IMR-90 (cell line): Measurements from ENCODE around the gene SERP2. TPM values are rescaled to one million over a fixed set of nuclear protein-coding genes. Genes with fewer than 3 reads are reported as not detected.

Experiments
- ATAC-seq: fragments of 200-7000 bp; cut with Tn5 transposase; 2 replicates; pipeline ENCODE4 v1.9.1; 2020; ENCODE audit warnings: low read depth, mild to moderate bottlenecking, moderate library complexity
- BruUV-seq: library from RNA; stranded (reverse); fragments of 400-500 nt; replicated peaks from 2 replicates; lab custom pipeline; 2021; lab: Mats Ljungman, UMichigan
- CTCF ChIA-PET: fragments of 300-600 bp; formaldehyde crosslinking; extraction: SDS; loops from one replicate; lab custom pipeline; 2021; ENCODE audit warnings: antibody characterized with exemption; lab: Yijun Ruan, JAX
- POLR2A ChIA-PET: fragments of 300-600 bp; sonication (Branson Sonifier 250); formaldehyde crosslinking; loops from one replicate; lab custom pipeline; 2022; ENCODE audit warnings: antibody characterized with exemption; ENCODE audit not compliant: unreplicated experiment; lab: Charles Lee
- DNase-seq: peaks from one replicate; pipeline ENCODE4 v3.0.0; 2013
- H2AFZ ChIP-seq: replicated peaks from 2 replicates; pipeline ENCODE3; 2013; ENCODE audit warnings: low read length, mild to moderate bottlenecking; ENCODE audit not compliant: poor library complexity
- H2AK5ac ChIP-seq: 2 replicates; pipeline ENCODE4 v1.6.1; 2013; ENCODE audit warnings: low read depth, low read length, inconsistent platforms
- H2AK9ac ChIP-seq: replicated peaks from 2 replicates; pipeline ENCODE3; 2013; ENCODE audit warnings: mild to moderate bottlenecking, low read depth, low read length, moderate library complexity; ENCODE audit not compliant: poor library complexity
- H2BK120ac ChIP-seq: 2 replicates; pipeline ENCODE4 v1.6.1; 2013; ENCODE audit warnings: low read depth, low read length, inconsistent platforms
- H2BK15ac ChIP-seq: 3 replicates; pipeline ENCODE4 v1.6.1; 2013; ENCODE audit warnings: low read depth, low read length, inconsistent platforms
- H2BK20ac ChIP-seq: 2 replicates; pipeline ENCODE4 v1.6.1; 2013; ENCODE audit warnings: low read depth, mild to moderate bottlenecking, inconsistent platforms, low read length, moderate library complexity
- H2BK5ac ChIP-seq: 2 replicates; pipeline ENCODE4 v1.6.1; 2013; ENCODE audit warnings: mild to moderate bottlenecking, low read depth, low read length, inconsistent platforms; ENCODE audit not compliant: poor library complexity, severe bottlenecking
- H3K14ac ChIP-seq: replicated peaks from 2 replicates; pipeline ENCODE4 v1.6.1; 2013; ENCODE audit warnings: low read depth, low read length, inconsistent platforms
- H3K18ac ChIP-seq: 2 replicates; pipeline ENCODE4 v1.6.1; 2013; ENCODE audit warnings: low read depth, low read length, control low read depth
- H3K23ac ChIP-seq: 2 replicates; pipeline ENCODE4 v1.6.1; 2013; ENCODE audit warnings: low read depth, low read length, inconsistent platforms
- H3K27ac ChIP-seq: 2 replicates; pipeline ENCODE4 v1.5.1; 2013; ENCODE audit warnings: mild to moderate bottlenecking, control low read depth, low read length; ENCODE audit not compliant: insufficient read depth
- H3K27me3 ChIP-seq: 2 replicates; pipeline ENCODE4 v1.6.1; 2013; ENCODE audit warnings: low read length; ENCODE audit not compliant: control insufficient read depth, insufficient read depth
- H3K36me3 ChIP-seq: 2 replicates; pipeline ENCODE4 v1.6.1; 2013; ENCODE audit warnings: low read length, mixed read lengths; ENCODE audit not compliant: control insufficient read depth, insufficient read depth
- H3K4ac ChIP-seq: 2 replicates; pipeline ENCODE4 v1.6.1; 2013; ENCODE audit warnings: low read depth, low read length, inconsistent platforms
- H3K4me1 ChIP-seq: 2 replicates; pipeline ENCODE4 v1.6.1; 2013; ENCODE audit warnings: low read length, mixed read lengths; ENCODE audit not compliant: control insufficient read depth, insufficient read depth
- H3K4me2 ChIP-seq: 2 replicates; pipeline ENCODE4 v1.6.1; 2013; ENCODE audit warnings: low read depth, mild to moderate bottlenecking, control low read depth, low read length, moderate library complexity
- H3K4me3 ChIP-seq: 2 replicates; pipeline ENCODE4 v1.5.1; 2013; ENCODE audit warnings: low read depth, mild to moderate bottlenecking, control low read depth, low read length, moderate library complexity; ENCODE audit not compliant: insufficient read depth
- H3K56ac ChIP-seq: 2 replicates; pipeline ENCODE4 v1.6.1; 2013; ENCODE audit warnings: low read length, inconsistent platforms; ENCODE audit not compliant: insufficient read depth; ENCODE audit errors: extremely low read depth
- H3K79me1 ChIP-seq, 2 experiments: 2 replicates each; pipeline ENCODE4 v1.6.1; 2013; ENCODE audit warnings: low read length in 2 of 2, inconsistent platforms in 1 of 2, low read depth in 1 of 2
- H3K9ac ChIP-seq: 2 replicates; pipeline ENCODE4 v1.6.1; 2013; ENCODE audit warnings: low read depth, low read length, control low read depth
- H3K9me1 ChIP-seq: 2 replicates; pipeline ENCODE4 v1.6.1; 2013; ENCODE audit warnings: low read length, inconsistent platforms; ENCODE audit not compliant: insufficient read depth
- H3K9me3 ChIP-seq: 2 replicates; pipeline ENCODE4 v1.6.1; 2013; ENCODE audit warnings: low read length; ENCODE audit not compliant: control insufficient read depth, insufficient read depth
- H4K20me1 ChIP-seq: 2 replicates; pipeline ENCODE4 v1.6.1; 2013; ENCODE audit warnings: low read length, inconsistent platforms; ENCODE audit not compliant: insufficient read depth
- H4K5ac ChIP-seq: 2 replicates; pipeline ENCODE4 v1.6.1; 2013; ENCODE audit warnings: mild to moderate bottlenecking, low read depth, low read length, control low read depth
- H4K8ac ChIP-seq, 2 experiments: 2 replicates each; pipeline ENCODE4 v1.6.1; 2013; ENCODE audit warnings: low read depth in 2 of 2, low read length in 2 of 2, control low read depth in 1 of 2, inconsistent platforms in 1 of 2
- H4K91ac ChIP-seq: 2 replicates; pipeline ENCODE4 v1.6.1; 2013; ENCODE audit warnings: low read depth, low read length, inconsistent platforms; ENCODE audit not compliant: insufficient read depth
- BHLHE40 ChIP-seq: fragments of 150-350 bp; IDR thresholded peaks from 2 replicates; pipeline ENCODE4 v1.6.1; 2016; ENCODE audit warnings: mild to moderate bottlenecking, low read depth, low read length
- CHD1 ChIP-seq: IDR thresholded peaks from 2 replicates; pipeline ENCODE4 v1.6.1; 2012; ENCODE audit warnings: low read depth, low read length, improper control_type of control experiment
- CTCF ChIP-seq: conservative IDR thresholded peaks from 2 replicates; pipeline ENCODE4 v1.5.1; 2012; ENCODE audit warnings: mild to moderate bottlenecking, low read depth, low read length, improper control_type of control experiment
- FOS ChIP-seq: fragments of 150-350 bp; IDR thresholded peaks from 2 replicates; pipeline ENCODE4 v1.6.1; 2016; ENCODE audit warnings: low read depth, low read length
- MAFK ChIP-seq: IDR thresholded peaks from 2 replicates; pipeline ENCODE4 v1.6.1; 2012; ENCODE audit warnings: low read depth, low read length, improper control_type of control experiment
- MAZ ChIP-seq: IDR thresholded peaks from 2 replicates; pipeline ENCODE4 v1.6.1; 2012; ENCODE audit warnings: low read depth, mild to moderate bottlenecking, low read length, improper control_type of control experiment, moderate library complexity, borderline replicate concordance
- MXI1 ChIP-seq: IDR thresholded peaks from 2 replicates; pipeline ENCODE4 v1.6.1; 2012; ENCODE audit warnings: low read depth, mild to moderate bottlenecking, low read length, moderate library complexity, borderline replicate concordance
- RAD21 ChIP-seq: IDR thresholded peaks from 2 replicates; pipeline ENCODE4 v1.6.1; 2012; ENCODE audit warnings: low read length, improper control_type of control experiment
- RCOR1 ChIP-seq: IDR thresholded peaks from 2 replicates; pipeline ENCODE4 v1.6.1; 2012; ENCODE audit warnings: mild to moderate bottlenecking, low read length, improper control_type of control experiment; ENCODE audit not compliant: insufficient replicate concordance
- RFX5 ChIP-seq: IDR thresholded peaks from 2 replicates; pipeline ENCODE4 v1.8.0; 2012; ENCODE audit warnings: low read depth, mild to moderate bottlenecking, low read length, moderate library complexity
- SMC3 ChIP-seq: fragments of 150-350 bp; IDR thresholded peaks from 2 replicates; pipeline ENCODE4 v1.6.1; 2016; ENCODE audit warnings: low read depth, mild to moderate bottlenecking, antibody characterized with exemption, low read length, moderate library complexity
- WGBS, 2 experiments: methylation state at CpG; one replicate each; pipeline versions ENCODE4 v1.1.5 to v1.1.7; 2013; ENCODE audit warnings: missing lambda C conversion rate in 2 of 2; ENCODE audit not compliant: insufficient read length in 1 of 2; ENCODE audit errors: extremely low coverage in 2 of 2; 5-methylcytosine and 5-hydroxymethylcytosine counted together
- dilution Hi-C: fragments of 300-500 bp; cut with HindIII; formaldehyde crosslinking; loops from one replicate; pipeline ENCODE4 v1.14.3; 2018; ENCODE audit warnings: low sequenced_read_pairs; ENCODE audit not compliant: unreplicated experiment
- in situ Hi-C: fragments of 300-500 bp; cut with MboI; formaldehyde crosslinking; loops from 3 replicates; pipeline ENCODE4 v1.14.3; 2019; ENCODE audit warnings: low sequenced_read_pairs, inconsistent platforms, mixed read lengths
- intact Hi-C: fragments of 100-400 bp; cut with micrococcal nuclease; formaldehyde crosslinking; loops from 2 replicates; pipeline ENCODE4 v1.10.0; 2022
- polyA plus RNA-seq, 3 experiments: library from polyadenylated mRNA; depleted of rRNA; stranded (reverse); fragments of >200 nt; gene quantifications; 2 replicates each; pipeline ENCODE4 v1.2.3, GENCODE V29; 2012; ENCODE audit warnings: low replicate concordance in 1 of 3
- total RNA-seq: library from RNA; depleted of rRNA; stranded (reverse); fragments of >200 nt; gene quantifications from 2 replicates; pipeline ENCODE4 v1.2.3, GENCODE V29; 2012

Gene SERP2
- total and polyA plus RNA-seq, 2 of the 4 experiments (the other 2 are of a cell fraction), result 0.54 to 1.4 TPM

- H3K4ac ChIP-seq, result no peak overlapping the region
- no peak for TF ChIP-seq BHLHE40
- TF ChIP-seq RFX5, result no peak
- TF ChIP-seq CTCF, result no peak
- TF ChIP-seq FOS, result no peak
- TF ChIP-seq MAZ, result no peak
- TF ChIP-seq RCOR1, result no peak
- no peak for TF ChIP-seq CHD1
- TF ChIP-seq MAFK, result no peak
- TF ChIP-seq RAD21, result no peak
- no peak for TF ChIP-seq MXI1
- TF ChIP-seq SMC3, result no peak
- peaks cover 12% of the 10 kb centered on the region for H3K27me3 ChIP-seq
- CTCF ChIA-PET, result no interaction called here
- no TSS peak for BruUV-seq
- H2AK9ac ChIP-seq, result no peak overlapping the region
- H2AK5ac ChIP-seq, result no peak overlapping the region
- H3K4me1 ChIP-seq, result peaks cover 5% of the 10 kb centered on the region; the same call in 1 of the 2 replicates
- no peak overlapping the region for H2BK5ac ChIP-seq
- DNase-seq (no peak), ATAC-seq (no peak)
- no peaks in the 10 kb centered on the region for H3K79me1 ChIP-seq
- dilution Hi-C loops (no loop called here), intact Hi-C loops (no loop called here), in situ Hi-C loops (no loop called here)
- no peaks in the 10 kb centered on the region for H4K20me1 ChIP-seq
- no peak overlapping the region for H2BK15ac ChIP-seq
- no peaks in the 10 kb centered on the region for H3K9me1 ChIP-seq
- H3K36me3 ChIP-seq, result no peaks in the 10 kb centered on the region
- no peak overlapping the region for H4K5ac ChIP-seq
- H2BK20ac ChIP-seq, result no peak overlapping the region
- H3K23ac ChIP-seq, result no peak overlapping the region
- no peak overlapping the region for H3K9ac ChIP-seq
- 86% methylated on average over 7 of the region's 13 CpGs; no CpG with 5 or more reads in 1 of the 2 experiments for WGBS, 2 experiments
- H3K27ac ChIP-seq, result no peak overlapping the region
- no peak overlapping the region for H2AFZ ChIP-seq
- H4K8ac ChIP-seq, result no peak overlapping the region
- no peak overlapping the region for H3K56ac ChIP-seq
- H3K4me2 ChIP-seq, result no peak overlapping the region
- POLR2A ChIA-PET, result no interaction called here
- no peak overlapping the region for H3K4me3 ChIP-seq
- H4K91ac ChIP-seq, result no peak overlapping the region
- no peaks in the 10 kb centered on the region for H3K9me3 ChIP-seq
- H3K18ac ChIP-seq, result no peak overlapping the region
- H2BK120ac ChIP-seq, result no peak overlapping the region
- no peak overlapping the region for H3K14ac ChIP-seq
These were observed 29.3 kb downstream of the SERP2 start for GRCh38 chr13:44402899-44403445.
